GM21528 (cell line): ENCODE results near the gene NEK1.

Experiments
- ATAC-seq: cut with Tn5 transposase; IDR thresholded peaks from one replicate; pipeline ENCODE4 v1.9.1; 2021; ENCODE audit warnings: mild to moderate bottlenecking, moderate library complexity; ENCODE audit not compliant: unreplicated experiment, low FRiP score

NEK1 gene

DNA sequence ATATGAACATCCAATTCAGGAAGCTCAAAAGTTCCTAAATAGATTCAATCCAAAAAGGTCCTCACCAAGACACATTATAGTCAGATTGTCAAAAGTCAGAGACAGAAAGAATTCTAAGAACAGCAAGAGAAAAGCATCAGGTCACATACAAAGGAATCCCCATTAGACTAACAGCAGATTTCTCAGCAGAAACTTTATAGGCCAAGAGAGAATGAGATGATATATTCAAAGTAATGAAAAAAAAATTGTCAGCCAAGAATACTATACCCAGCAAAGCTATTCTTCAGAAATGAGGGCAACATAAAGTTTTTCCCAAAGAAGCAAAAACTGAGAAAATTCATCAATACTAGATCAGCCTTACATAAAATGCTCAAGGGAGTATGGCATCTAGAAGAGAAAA is 235.0 kb downstream of the NEK1 start:
- no peak for ATAC-seq

DNA sequence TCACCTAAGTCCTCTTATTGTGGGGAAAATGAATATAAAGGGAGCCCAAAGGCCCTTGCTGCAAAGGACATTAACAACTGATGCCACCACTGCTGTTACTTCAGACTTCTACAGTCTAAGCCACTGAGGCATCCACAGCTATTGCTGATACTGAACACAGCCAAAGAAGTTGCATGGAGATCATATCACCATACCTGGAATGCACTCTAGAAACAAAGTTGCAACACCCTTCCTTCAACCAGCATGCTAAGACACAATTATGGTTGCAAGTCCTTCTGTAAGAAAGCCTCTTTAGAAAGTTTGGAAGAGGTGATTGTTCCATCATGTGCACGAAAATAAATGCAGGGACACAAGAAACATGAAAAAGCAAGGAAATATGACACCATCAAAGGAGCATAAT is 236.0 kb downstream of the NEK1 start:
- ATAC-seq = no peak

DNA sequence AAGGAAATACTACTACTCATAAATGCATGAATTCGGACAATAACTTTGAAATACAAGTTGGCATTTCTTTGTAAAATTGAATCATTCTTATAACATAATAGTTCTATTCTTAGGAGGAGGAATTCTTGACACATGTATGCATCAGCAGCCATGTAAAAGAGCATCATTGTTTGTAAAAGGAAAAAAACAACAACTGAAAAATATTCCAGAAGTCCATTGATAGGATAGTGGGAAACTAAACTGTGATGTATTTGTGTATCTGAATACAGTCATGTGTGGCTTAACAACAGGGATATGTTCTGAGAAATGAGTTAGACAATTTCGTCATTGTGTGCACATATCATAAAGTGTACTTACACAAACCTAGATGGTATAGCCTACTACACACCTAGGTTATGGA is 239.6 kb downstream of the NEK1 start:
- no peak for ATAC-seq

DNA sequence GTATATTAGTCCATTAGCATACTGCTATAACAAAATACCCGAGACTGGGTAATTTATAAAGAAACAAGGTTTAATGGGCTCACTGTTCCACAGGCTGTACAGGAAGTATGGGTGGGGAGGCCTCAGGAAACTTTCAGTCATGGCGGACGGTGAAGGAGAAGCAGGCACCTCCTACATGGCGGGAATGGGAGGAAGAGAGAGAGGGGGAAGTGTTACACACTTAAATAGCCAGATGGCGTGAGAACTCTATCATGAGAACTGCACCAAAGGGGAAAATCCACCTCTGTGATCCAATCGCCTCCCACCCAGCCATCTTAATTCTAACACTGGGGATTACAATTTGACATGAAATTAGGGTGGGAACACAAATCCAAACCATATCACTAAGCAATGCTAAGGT is 242.7 kb downstream of the NEK1 start:
- ATAC-seq = no peak

DNA sequence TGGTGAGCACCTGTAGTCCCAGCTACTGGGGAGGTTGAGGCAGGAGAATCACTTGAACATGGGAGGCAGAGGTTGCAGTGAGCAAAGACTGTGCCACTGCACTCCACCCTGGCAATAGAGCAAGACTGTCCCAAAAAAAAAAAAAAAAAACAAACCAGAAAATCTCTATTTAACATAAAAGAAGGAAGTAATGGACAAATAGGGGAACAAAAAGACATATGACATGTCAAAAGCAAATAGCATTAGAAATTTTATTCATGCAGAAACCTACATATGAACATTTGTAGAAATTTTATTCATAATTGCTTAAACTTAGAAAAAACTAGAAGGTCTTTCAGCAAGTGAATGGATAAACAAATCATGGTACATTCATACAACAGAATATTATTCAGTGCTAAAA is 244.6 kb downstream of the NEK1 start:
- ATAC-seq = no peak

- no peak for ATAC-seq
These were observed 245.6 kb downstream of the NEK1 start for GRCh38 chr4:169366821-169367220.

GRCh38 chr4:169362607-169363006 is 249.8 kb downstream of the NEK1 start:
- ATAC-seq = no peak

DNA sequence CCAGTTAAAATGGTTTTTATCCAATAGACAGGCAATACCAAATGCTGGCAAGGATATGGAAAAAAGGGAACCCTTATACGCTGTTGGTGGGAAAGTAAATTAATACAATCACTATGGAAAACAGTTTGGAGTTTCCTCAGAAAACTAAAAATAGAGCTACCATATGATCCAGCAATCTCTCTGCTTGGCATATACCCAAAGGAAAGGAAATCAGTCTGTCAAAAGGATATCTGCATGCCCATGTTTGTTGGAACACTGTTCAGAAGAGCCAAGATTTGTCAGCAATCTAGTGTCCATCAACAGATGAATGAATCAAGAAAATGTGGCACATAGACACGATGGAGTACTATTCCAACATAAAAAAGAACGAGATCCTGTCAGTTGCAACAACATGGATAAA is 250.6 kb downstream of the NEK1 start:
- no peak for ATAC-seq

- no peak for ATAC-seq
These were observed 252.4 kb downstream of the NEK1 start for GRCh38 chr4:169359961-169360360.

DNA sequence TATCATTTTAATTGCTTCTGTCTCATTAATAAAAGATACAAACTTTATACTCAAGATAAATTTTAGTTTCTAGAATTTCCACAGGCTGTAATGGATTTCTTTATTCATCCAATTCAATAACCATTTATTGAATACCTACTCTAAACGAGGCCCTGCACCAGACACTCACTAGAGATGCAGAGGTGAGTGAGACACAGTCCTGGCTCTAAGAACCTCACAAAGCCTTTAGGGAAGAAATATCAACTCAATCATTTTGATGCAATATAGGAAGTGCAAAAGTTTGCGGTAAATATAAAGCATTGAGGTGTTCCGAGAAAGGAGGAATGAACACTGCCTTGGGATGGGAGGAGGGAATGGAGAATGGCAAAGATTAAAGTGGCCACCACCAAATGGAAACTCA is 260.0 kb downstream of the NEK1 start:
- ATAC-seq = no peak

GRCh38 chr4:169351872-169352271 is 260.5 kb downstream of the NEK1 start:
- ATAC-seq = no peak

DNA sequence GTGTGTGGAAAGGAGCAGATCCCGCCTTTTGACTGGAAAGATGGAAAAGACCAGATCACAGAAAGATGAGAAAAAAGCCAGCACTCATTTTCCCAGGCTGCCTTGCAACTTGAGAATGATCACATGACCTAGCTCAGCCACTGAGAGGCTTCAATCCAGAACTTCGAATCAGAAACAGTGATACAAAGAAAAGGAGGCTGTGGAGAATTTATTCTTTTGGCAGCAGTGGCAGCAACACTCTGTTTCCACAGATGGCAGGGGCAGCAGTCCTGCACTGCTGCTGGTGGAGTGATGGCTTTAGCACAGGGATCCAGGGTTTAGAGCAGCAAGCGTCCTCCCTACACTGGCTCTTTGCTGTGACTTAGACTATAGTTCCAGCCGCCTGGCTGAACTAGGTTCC is 263.8 kb downstream of the NEK1 start:
- ATAC-seq = no peak

GRCh38 chr4:169346840-169347239 is 265.5 kb downstream of the NEK1 start:
- no peak for ATAC-seq

GRCh38 chr4:169345316-169345721 is 267.1 kb downstream of the NEK1 start:
- no peak for ATAC-seq
